A673 (cell line): Measurements from ENCODE around the gene SYT7. TPM values are rescaled to one million over a fixed set of nuclear protein-coding genes. Genes with fewer than 3 reads are reported as not detected.
"Not testable (repeated sequence)": the region's sequence is repeated elsewhere in the genome, so short reads cannot be mapped to it uniquely, and the experiment has no call there.

Source experiments
- BruUV-seq: library from RNA; stranded (reverse); fragments of 400-500 nt; replicated peaks from 2 replicates; lab custom pipeline; 2021; lab: Mats Ljungman, UMichigan
- CTCF ChIA-PET: fragments of 300-600 bp; sonication (Branson Sonifier 250); formaldehyde crosslinking; loops from one replicate; lab custom pipeline; 2022; ENCODE audit warnings: antibody characterized with exemption; lab: Charles Lee
- POLR2A ChIA-PET: fragments of 300-600 bp; sonication (Branson Sonifier 250); formaldehyde crosslinking; loops from one replicate; lab custom pipeline; 2022; ENCODE audit warnings: antibody characterized with exemption; ENCODE audit not compliant: low non-redundant PET; lab: Charles Lee
- DNase-seq: peaks from one replicate; pipeline ENCODE4 v3.0.0-alpha.2; 2015; ENCODE audit warnings: low spot score
- H3K27ac ChIP-seq: fragments of 200-600 bp; sonication (generic); 2 replicates; pipeline ENCODE4 v1.5.1; 2016; ENCODE audit warnings: mixed run types, low read depth, mild to moderate bottlenecking, mixed read lengths, antibody characterized with exemption, low read length; ENCODE audit not compliant: poor library complexity, severe bottlenecking
- H3K27me3 ChIP-seq: fragments of 200-600 bp; sonication (generic); replicated peaks from 2 replicates; pipeline ENCODE4 v1.6.1; 2017; ENCODE audit warnings: mixed run types, low read depth, mild to moderate bottlenecking, mixed read lengths, antibody characterized with exemption, low read length; ENCODE audit not compliant: insufficient read depth, poor library complexity
- H3K36me3 ChIP-seq: fragments of 200-600 bp; sonication (generic); 2 replicates; pipeline ENCODE4 v1.6.1; 2016; ENCODE audit warnings: mixed run types, mild to moderate bottlenecking, mixed read lengths, antibody characterized with exemption, low read length; ENCODE audit not compliant: insufficient read depth, poor library complexity, severe bottlenecking
- H3K4me1 ChIP-seq: fragments of 200-600 bp; sonication (generic); 2 replicates; pipeline ENCODE4 v1.6.1; 2017; ENCODE audit warnings: mixed run types, mild to moderate bottlenecking, mixed read lengths, antibody characterized with exemption, low read length; ENCODE audit not compliant: insufficient read depth, poor library complexity, severe bottlenecking
- H3K4me3 ChIP-seq: fragments of 200-600 bp; sonication (generic); 2 replicates; pipeline ENCODE4 v1.5.1; 2016; ENCODE audit warnings: low read depth, mixed run types, mild to moderate bottlenecking, mixed read lengths, low read length; ENCODE audit not compliant: poor library complexity, severe bottlenecking
- H3K9me3 ChIP-seq: fragments of 200-600 bp; sonication (generic); 2 replicates; pipeline ENCODE4 v1.6.1; 2016; ENCODE audit warnings: mixed run types, low read depth, mild to moderate bottlenecking, mixed read lengths, antibody characterized with exemption, low read length; ENCODE audit not compliant: poor library complexity, severe bottlenecking
- CTCF ChIP-seq: fragments of 300-800, 200-600 bp; sonication (generic); conservative IDR thresholded peaks from 2 replicates; pipeline ENCODE4 v1.5.1; 2017; ENCODE audit warnings: low read depth, mild to moderate bottlenecking, antibody characterized with exemption, low read length, moderate library complexity, mixed read lengths
- EZH2 ChIP-seq: fragments of 200-600 bp; sonication (generic); IDR thresholded peaks from 2 replicates; pipeline ENCODE4 v1.6.1; 2017; ENCODE audit warnings: borderline replicate concordance, low read depth, mild to moderate bottlenecking, mixed read lengths, antibody characterized with exemption, low read length; ENCODE audit not compliant: poor library complexity, severe bottlenecking
- intact Hi-C: fragments of 100-400 bp; cut with micrococcal nuclease; formaldehyde crosslinking; loops from one replicate; pipeline ENCODE4 v1.10.0; 2022; ENCODE audit not compliant: unreplicated experiment
- total RNA-seq: library from RNA; stranded (reverse); gene quantifications from 2 replicates; pipeline ENCODE4 v1.2.3, GENCODE V29; 2021

SYT7 gene
- total RNA-seq, 1 experiment from 2014 or later: 1.3 TPM

- no peak for TF ChIP-seq CTCF
- no peak for TF ChIP-seq EZH2
- intact Hi-C loops: no loop called here
- H3K4me3 ChIP-seq: no peak overlapping the region
- ChIA-PET POLR2A (no interaction called here), CTCF (no interaction called here)
- H3K27me3 ChIP-seq: no peaks in the 10 kb centered on the region
- no peak overlapping the region for H3K27ac ChIP-seq
- no peak for DNase-seq
- H3K9me3 ChIP-seq: no peaks in the 10 kb centered on the region
- no TSS peak for BruUV-seq
- no peaks in the 10 kb centered on the region for H3K36me3 ChIP-seq
- H3K4me1 ChIP-seq: no peaks in the 10 kb centered on the region
These were observed 38.1 kb upstream of the SYT7 start for GRCh38 chr11:61618978-61619377.

- no peaks in the 10 kb centered on the region for H3K27me3 ChIP-seq
- CTCF ChIA-PET: no interaction called here
- no peak for TF ChIP-seq CTCF
- TF ChIP-seq EZH2: no peak
These were observed 36.6 kb upstream of the SYT7 start for GRCh38 chr11:61617515-61617914.

GRCh38 chr11:61616434-61616833 lies 35.6 kb upstream of the SYT7 start:
- ChIA-PET CTCF (no interaction called here), POLR2A (no interaction called here)
- H3K4me1 ChIP-seq: no peaks in the 10 kb centered on the region
- H3K4me3 ChIP-seq: no peak overlapping the region
- TF ChIP-seq EZH2: no peak
- no peak for TF ChIP-seq CTCF
- intact Hi-C loops: no loop called here
- DNase-seq: no peak
- H3K9me3 ChIP-seq: no peaks in the 10 kb centered on the region
- no peak overlapping the region for H3K27ac ChIP-seq
- no TSS peak for BruUV-seq
- H3K27me3 ChIP-seq: no peaks in the 10 kb centered on the region
- H3K36me3 ChIP-seq: no peaks in the 10 kb centered on the region

More at GRCh38 chr11:61617515-61617914, 36.6 kb upstream of the SYT7 start:
- POLR2A ChIA-PET: no interaction called here
- H3K4me1 ChIP-seq: no peaks in the 10 kb centered on the region
- no peak for DNase-seq
- intact Hi-C loops: no loop called here
- no peaks in the 10 kb centered on the region for H3K9me3 ChIP-seq
- no peak overlapping the region for H3K27ac ChIP-seq
- no peak overlapping the region for H3K4me3 ChIP-seq
- no TSS peak for BruUV-seq
- no peaks in the 10 kb centered on the region for H3K36me3 ChIP-seq

GRCh38 chr11:61614782-61615181 lies 33.9 kb upstream of the SYT7 start:
- H3K27me3 ChIP-seq, CTCF ChIA-PET: not testable (repeated sequence)

More at GRCh38 chr11:61614782-61615181, 33.9 kb upstream of the SYT7 start:
- H3K4me1 ChIP-seq, H3K27ac ChIP-seq, H3K9me3 ChIP-seq, BruUV-seq, DNase-seq, POLR2A ChIA-PET, intact Hi-C loops, H3K4me3 ChIP-seq, H3K36me3 ChIP-seq: not testable (repeated sequence)
